Activated CD8-positive, alpha-beta memory T cell treated with anti-CD3 and anti-CD28 coated beads for 1 hour (primary cell): ENCODE results near the gene SLC45A2.

ENCODE experiments used
- DNase-seq, 2 donors: peaks; one replicate each; pipeline ENCODE4 v3.0.0-alpha.2; 2020; ENCODE audit warnings: low read depth in 1 of 2; ENCODE audit errors: extremely low read depth in 1 of 2

SLC45A2 gene

DNA sequence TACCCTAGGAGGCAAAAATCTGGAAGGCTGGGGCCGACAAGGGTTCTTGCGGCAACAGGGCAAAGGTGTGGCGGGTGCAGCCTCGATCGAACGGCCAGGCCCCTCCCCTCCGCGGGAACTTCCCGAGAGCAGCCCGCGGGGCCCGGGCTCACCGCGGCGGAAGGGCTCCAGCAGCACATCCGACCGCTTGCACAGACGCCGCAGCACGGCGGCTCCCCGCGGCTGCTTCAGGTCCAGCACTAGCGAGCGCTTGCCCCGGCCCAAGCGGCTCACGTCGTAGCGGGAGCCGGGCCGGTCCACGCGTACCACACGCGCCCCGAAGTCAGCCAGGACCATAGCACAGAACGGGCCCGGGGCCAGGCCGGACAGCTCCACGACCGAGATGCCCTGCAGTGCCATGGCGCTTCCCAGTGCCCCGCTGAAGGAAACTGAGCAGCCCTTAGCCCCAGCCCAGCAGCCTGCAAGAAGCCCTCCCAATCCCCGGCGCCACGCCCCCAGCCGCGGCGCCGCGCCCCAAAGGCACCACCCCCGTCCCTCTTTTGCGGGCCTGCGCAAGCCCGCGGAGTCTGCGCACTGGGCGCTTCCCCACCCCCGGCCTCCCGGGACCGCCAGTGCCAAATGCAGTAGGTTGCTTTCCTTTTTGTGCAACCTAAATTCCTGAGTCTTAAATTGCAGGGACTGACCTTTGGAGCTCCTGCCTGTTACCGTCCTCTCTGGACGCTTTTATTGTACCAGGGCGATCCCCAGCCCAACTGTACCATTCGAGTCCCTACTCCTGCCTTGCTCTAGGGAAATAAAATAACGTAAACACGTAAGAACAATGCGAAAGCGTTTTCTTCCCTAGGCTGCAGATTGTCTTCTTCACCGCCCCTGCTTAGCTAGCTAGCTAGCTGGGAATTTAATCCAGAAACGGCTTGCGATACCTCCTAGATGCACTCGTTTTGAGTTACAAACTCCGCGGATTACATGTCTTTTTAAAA lies 23.4 kb upstream of the SLC45A2 start, which contains the start of gene AMACR:
Gene AMACR (minus strand): TSS at position 430 of the 980 bp plus-strand sequence. CDS start 31 bp downstream, at position 399.
- DNase-seq = peak; percentile 56 to 84

DNA sequence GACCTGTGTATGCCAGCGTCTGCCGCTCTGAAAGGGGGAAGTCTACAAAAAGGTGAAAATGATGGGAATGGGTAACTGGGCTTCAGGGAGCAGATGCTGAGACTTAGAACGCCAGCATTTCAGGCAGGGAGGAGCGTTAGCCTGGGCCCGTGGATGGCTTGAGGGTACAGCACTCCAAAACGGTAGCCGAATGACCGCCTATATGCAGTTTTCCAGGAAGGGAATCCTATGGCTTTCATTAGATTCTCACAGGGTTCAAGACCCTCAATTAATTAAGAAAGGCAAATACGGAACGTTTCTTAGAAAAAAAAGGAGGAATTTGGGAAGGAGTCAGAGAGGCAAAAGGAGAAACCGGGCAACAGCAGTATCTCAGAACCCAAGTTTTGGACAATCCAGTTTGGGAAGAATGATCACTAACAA lies 22.7 kb upstream of the SLC45A2 start:
- no peak for DNase-seq

DNA sequence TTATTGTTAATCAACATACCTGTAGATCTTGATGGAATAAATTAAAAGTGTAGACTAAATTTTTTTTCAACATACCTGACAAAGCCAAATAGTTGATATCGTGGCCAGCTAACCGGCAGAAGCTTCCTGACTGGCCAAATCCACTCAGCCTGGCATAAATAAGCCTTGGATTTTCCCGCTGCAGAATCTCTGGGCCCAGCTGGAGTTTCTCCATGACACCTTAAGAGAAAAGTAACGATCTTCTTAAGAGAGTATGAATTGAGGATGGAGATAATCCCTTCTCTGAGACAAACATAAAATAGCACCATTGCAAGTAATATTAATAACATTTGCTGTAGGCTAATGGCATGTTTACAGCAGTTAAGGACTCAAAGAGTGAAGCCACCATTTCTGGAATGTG lies 21.2 kb upstream of the SLC45A2 start:
- no peak for DNase-seq

DNA sequence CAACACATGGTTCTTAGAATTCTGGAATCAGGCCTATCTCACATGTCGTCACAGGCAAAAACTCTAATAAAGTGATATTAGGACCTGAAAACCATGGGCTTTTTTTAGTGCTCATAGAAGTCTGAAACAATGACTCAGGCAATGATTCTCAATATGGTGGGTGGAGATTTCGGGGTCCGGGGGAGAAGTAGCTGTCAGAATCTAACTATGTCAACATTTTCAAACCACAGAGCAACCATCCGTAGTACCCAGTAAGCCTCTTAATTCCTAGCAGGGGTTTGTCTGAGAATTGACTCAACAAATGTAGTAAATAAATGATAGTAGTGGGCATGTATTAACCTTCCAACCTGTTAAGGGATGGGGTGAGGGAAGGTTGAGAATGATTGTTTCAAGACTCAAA lies 20.7 kb upstream of the SLC45A2 start:
- DNase-seq = no peak

DNA sequence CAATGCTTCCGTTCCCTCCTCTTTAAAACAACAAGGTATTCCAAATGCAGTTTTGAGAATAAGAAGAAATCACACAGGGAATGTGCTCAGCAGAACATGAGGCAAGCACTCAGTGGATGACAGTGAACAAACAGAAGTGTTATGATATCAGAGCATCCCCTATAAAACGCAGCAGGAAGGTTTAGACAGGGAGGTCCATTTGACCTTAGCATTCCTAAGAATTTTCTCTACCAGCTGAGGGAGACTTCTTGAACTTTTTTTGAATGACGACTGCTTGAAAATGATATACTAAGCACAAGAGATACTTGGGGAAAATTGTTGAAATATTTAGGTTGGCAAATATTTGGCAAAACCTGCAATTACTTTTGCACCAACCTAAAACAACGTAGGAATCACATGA lies 19.4 kb upstream of the SLC45A2 start:
- no peak for DNase-seq

DNA sequence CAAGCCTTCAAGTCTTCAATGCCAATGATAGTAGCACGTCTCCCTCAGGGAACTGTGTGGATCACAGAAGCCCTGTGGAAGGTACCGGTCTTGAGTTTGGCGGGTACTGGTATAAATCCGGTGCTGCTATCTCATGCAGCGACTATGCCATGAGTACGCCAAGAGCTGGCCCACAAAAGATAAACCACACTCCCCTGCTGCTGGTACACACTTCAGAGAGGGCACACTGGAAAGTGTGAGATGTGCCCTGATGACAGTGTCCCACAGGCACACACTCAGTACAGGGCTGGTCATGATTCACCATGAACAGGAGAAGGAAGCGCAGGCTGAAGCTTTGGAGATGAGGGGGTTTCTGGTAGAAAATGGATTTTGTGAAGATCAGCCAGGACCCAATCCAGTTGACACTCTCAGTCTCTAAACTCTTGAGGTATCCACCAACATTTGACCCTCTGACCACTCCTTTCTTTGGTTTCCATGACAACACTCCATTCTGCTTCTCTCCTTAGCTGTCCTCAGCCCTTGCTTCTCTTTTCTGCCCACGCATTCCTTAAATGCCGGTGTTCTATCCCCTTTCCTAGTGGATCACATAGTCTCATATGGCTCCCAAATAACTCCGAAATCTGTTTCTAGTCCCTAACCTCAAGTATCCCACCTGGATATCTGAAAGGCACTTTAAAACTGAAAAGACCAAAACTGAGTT lies 18.3 kb upstream of the SLC45A2 start:
- DNase-seq = no peak

DNA sequence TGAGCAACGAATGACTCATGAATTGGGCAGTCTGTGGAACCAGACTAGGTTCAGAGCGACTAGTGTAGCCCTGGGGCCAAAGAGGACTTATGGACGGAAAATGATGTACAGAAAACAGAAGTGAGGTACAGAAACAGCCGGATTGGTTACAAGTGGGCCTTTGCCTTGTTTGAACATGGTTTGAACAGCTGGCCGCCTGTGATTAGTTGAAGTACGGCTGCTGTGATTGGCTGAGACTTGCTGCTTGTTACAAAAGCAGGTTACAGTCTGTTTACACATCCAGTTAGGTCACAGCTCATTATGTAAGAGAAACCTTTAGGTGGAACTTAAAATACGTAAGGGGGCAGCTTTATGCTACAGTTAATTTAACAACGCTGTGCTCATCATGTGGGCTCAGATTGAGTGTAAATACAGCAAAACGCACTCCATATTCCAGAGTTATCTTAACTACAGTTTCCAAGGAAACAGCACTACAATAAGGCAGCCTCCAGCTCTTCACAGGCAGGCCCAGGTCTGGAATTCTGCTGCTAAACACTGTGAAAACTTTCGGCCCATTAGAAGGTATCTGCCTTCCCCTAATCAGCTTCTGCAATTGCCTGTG lies 16.8 kb upstream of the SLC45A2 start:
- no peak for DNase-seq

DNA sequence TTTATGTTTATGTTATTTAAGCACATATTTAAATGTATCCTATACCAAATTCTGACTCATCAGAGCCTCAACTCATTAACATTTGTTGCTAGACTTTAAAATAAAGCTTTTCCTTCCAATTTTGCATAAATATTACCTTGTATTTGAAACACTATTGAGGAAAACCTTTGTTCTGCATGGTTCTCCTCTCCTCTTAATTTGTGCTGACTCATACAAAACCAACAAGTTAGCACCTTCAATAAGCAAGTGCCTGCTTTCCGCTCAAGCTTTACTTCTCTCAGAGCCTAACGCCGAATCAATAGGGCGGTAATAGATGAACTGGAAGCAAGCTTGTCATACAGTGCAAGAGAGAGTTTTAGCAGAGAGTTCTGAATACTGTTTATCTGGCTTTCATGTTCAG lies 15.5 kb upstream of the SLC45A2 start:
- no peak for DNase-seq

DNA sequence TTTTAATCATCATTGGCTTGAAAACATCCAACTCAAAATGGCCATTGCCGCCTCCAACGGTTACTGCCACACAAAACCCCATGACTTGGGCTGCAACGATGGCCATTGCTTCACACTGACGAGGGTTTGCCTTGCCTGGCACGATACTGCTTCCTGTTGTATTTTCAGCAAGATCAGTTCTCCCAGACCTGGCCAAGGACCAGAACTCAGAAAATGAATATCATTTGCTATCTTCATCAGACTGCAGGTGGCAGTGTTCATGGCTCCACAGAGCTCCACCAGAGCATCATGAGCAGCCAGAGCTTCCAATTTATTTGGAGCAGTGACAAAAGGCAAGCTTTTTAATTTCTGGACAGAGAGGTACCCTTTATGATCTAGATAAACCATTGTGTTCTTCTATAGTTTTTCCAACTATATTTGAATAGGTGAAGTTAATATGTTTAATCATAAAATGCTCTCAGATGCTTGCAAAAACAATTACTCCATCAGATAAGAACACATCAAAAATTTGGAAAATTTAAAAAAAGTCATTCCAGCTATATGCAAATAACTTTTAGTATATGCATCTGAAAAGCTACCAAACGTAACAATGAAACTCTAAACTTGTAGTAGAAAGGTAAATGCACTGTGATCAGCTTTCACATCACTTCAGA lies 13.0 kb upstream of the SLC45A2 start:
- no peak for DNase-seq

DNA sequence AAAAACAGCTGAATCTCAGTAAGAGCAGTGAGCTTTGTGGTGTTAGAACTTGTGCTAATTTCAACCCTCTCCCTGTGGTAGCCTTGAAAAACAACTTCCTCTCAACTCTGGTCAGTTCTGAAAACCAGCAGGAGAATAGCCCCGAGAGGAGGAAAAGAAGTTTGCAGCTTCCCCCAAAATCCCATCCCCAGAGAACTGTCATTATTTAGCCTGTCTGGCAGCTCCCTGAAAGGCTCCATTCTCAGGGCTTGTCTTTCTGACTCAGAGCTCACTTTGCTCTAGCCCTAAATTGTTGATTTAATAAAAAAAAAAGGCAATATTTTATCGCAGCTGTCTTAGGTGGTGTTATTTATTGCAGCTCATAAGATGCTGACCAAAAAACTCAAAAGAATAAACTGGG lies 11.4 kb upstream of the SLC45A2 start:
- no peak for DNase-seq

DNA sequence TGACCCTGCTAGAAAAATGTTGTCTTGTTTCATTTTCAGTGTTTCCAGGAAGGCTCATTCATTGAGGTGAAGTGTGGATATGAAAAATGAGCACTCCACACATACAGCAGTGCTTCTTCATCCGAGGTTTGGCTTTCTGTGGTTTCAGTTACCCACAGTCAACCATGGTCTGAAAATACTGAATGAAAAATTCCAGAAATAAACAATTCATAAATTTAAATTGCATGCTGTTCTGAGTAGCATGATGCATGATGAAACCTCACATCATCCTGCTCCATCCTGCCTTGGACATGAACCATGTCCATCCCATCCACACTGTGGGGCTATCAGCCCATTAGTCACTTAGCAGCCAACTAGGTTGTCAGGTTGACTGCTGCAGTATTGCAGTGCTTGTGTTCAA lies 10.4 kb upstream of the SLC45A2 start:
- no peak for DNase-seq

DNA sequence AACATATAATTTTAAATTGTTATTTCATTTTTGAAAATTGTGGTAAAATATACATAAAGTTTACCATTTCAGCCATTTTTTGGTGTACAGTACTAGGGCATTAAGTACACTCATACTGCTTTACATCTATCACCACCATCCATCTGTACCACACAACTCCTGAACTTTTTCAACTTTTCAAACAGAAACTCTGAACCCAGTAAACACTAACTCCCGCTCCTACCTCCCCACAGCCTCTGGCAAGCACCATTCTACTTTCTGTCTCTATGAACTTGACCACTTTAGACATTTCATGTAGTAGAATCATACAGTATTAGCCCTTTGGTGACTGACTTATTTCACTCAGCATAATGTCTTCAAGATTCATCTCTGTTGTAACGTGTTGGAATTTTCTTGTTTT lies 8.4 kb upstream of the SLC45A2 start:
- no peak for DNase-seq

DNA sequence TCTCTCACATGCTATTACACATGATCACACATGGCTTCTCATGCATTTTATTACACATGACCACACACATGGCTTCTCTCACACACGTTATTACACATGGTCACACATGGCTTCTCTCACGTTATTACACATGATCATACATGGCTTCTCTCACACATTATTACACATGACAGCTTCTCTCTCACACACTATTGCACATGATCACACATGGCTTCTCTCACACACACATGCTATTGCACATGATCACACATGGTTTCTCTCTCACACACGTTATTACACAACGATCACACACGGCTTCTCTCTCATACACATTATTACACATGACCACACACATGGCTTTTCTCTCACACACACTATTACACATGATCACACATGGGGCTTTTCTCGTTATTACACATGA lies 954 bp upstream of the SLC45A2 start:
- DNase-seq = no peak

DNA sequence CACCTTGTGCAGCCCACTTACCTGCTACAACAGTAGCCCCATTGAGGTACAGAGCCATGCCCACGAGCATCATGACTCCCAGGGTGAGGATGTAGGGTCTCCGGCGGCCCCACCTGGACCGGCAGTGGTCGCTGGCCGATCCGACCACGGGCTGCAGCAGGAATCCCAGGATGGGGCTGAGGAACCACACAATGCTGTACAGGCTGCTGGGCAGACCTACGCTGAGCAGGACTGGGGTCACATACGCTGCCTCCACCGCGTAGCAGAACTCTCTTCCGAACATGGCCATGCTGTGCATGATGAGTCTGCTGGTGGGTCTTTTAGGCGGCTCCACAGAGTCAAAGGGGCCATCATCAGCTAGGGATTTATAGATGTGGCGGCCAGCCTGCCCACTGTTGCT lies 315 bp downstream of the SLC45A2 start:
- DNase-seq = no peak

DNA sequence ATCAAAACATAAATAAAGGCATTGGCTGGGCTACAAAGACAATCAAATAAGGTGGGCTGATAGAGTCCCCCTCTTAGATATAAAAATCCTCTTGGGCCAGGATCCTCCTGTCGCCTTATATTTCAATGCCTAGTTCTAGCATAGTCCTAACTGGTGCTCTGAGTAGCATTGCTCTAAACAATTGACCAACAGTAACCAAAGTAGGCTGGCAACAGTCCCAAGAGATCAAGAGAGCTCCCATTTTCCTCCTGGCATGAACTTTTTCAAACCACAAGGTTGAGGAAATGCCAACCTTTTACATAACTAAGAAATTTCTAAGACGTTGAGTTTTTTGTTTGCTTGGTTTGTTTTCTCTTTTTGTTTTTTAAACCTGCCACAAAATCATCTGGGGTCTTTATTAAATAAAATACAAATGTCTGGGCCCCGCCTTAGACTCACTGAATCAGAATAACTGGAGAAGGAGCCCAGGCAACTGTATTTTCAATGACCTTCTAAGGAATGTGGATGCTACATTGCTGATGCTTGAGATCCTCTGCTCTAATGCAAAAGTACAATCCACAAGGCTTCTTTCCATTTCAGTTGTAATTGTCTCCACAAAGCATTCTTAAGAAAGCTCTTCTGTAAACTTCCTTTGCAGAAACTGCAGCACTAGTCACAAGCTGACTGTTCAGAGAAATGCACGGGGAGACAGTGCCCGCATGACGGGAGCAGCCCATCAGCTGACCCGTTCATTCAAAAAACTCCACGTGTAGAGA lies 2.9 kb downstream of the SLC45A2 start:
- no peak for DNase-seq

DNA sequence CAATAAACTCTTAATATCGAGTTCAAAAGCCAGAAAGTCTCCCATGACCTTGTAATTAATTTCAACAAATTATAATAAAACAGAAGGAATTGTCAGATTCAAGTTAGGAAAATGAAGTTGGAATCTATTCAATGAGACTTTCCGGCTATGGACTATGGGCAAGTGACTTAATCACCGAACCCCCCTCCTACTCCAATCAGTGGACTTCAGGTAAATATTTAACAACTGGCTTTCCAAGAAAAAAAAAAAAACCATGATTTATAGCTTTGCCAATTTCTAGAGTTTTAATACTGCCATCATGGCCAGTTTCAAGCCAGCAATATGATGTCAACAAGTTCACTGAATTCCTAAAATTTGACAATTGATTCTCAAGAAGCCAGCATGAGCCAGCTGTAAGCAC lies 4.5 kb downstream of the SLC45A2 start:
- no peak for DNase-seq

DNA sequence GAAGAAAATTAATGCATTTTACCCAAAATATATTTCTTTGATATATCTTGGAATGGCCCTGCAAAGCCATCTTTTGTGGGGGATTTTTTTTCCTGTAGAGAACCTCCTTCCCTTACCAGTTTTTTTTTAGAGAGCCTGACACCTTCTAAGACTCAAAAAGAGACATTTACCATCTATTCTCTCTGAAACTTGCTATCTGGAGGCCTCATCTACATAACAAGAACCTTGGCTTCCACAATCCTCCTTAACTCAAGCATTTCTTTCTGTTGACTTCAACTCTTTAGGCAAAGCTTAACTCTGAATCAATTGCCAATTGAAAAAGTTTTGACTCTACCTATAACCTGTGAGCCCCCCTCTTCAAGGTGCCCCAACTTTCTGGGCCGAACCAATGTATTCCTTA lies 6.2 kb downstream of the SLC45A2 start:
- DNase-seq = no peak

DNA sequence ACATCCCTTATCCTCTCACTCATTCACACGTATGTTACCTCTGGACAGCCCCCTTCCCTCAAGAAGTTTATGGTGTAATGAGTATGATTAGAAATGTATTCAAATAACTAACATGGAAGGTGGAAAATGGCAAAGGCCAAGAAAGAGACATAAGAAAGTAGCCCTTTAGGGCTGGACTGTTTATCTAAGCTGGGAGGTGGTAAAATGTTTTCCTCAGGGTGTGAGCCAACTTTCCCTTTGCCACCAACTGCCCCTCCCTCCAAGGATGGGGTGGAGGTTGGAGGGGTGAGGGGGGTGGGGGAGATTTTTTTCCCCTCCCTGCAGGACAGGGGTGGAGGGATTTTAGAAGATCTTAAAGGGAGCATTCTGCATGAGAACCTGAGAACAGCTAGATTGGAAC lies 8.2 kb downstream of the SLC45A2 start:
- DNase-seq = no peak

DNA sequence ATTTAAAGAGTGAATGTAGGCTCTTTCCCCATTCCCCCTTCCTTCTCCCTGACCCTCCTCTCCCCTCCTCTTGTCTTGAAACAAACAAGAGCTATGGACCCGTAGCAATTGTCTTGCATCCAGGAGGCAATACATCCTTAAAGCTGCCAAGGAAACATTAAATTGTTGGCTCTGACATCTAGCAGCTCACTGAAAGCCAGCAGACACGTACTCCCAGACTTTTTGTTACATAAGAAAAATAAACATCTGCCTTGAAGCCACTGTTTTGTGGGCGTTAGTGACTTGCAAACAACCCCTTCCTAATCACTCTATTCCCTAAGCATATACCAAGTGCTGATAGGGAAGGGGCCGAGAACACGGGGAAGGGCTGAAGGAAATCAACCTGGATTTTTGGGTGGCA lies 8.6 kb downstream of the SLC45A2 start:
- no peak for DNase-seq

DNA sequence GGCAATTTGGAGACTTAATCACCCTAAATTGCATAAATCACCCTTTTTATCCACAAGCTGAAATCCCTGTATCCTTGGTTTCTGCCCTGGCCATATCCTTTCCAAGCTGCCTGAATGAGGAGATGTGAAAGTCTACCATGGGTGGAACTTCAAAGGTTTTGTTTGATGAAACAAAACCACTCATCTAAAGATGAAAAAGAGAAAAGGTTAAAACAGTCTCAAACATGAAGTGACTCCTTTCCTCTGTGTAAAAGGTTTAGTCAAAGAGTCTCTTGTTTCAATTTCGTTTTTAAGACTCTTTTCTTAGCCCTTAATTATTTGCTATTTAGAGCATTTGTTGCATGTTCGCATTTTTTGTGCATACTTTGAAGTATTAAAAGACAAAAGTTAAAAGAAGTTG lies 11.2 kb downstream of the SLC45A2 start:
- DNase-seq = no peak
